Measurements from ENCODE around the gene CDK15. TPM values are rescaled to one million over a fixed set of nuclear protein-coding genes. Genes with fewer than 3 reads are reported as not detected.

The CDK15 gene
- total RNA-seq, 2 donors from 2014 or later: 0.47 to 0.72 TPM

DNA sequence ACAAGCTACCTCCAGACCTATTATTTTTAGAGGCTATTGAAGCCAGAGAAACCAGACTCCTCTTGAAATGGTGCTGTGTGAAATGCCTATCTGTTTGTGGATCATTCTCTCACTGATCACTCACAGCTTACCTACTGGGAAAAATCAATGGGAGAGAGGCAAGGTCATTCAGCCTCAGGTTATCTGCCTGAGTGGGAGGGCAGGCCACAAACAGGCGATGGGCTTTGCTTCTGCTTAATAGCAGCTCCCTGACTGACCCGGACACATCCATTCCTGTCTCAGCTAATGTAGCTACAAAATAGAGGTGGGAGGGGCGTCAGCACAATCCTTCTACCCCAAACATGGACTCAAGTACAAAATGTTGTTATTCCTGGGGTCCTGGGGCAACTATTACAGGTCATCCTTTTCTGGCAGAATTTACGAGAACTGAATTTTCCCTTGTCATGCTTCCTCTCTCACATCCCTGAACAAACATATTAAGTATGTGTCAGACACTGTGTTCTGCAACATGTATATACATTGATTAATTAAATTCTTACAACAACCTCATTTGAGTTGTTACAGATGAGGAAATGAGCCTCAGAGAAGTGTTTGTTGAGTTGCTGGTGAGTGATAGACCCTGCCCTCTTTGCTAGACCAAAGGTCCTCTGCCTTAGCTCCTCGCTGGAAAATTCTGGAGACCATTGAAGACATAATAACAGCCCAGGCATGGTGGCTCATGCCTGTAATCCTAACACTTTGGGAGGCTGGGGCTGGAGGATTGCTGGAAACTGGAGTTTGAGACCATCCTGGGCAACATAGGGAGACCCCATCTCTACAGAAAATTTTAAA, 60.5 kb downstream of the CDK15 start:
- TF ChIP-seq, protein P1, sequence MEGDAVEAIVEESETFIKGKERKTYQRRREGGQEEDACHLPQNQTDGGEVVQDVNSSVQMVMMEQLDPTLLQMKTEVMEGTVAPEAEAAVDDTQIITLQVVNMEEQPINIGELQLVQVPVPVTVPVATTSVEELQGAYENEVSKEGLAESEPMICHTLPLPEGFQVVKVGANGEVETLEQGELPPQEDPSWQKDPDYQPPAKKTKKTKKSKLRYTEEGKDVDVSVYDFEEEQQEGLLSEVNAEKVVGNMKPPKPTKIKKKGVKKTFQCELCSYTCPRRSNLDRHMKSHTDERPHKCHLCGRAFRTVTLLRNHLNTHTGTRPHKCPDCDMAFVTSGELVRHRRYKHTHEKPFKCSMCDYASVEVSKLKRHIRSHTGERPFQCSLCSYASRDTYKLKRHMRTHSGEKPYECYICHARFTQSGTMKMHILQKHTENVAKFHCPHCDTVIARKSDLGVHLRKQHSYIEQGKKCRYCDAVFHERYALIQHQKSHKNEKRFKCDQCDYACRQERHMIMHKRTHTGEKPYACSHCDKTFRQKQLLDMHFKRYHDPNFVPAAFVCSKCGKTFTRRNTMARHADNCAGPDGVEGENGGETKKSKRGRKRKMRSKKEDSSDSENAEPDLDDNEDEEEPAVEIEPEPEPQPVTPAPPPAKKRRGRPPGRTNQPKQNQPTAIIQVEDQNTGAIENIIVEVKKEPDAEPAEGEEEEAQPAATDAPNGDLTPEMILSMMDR (IDR thresholded peaks at IDR 0.05): no peak
- no peaks in the 10 kb centered on the region for H3K27me3 ChIP-seq
- no peaks in the 10 kb centered on the region for H3K4me1 ChIP-seq
- DNase-seq: no peak
- no peaks in the 10 kb centered on the region for H3K36me3 ChIP-seq
- intact Hi-C loops (cut with DNase I): no loop called here
- H3K27ac ChIP-seq: no peak overlapping the region
- no peak overlapping the region for H3K9ac ChIP-seq (ENCODE audit: low read depth in 2 of 2, low read length in 2 of 2)
- H3K4me3 ChIP-seq: no peak overlapping the region
- H3K9me3 ChIP-seq: no peaks in the 10 kb centered on the region

DNA sequence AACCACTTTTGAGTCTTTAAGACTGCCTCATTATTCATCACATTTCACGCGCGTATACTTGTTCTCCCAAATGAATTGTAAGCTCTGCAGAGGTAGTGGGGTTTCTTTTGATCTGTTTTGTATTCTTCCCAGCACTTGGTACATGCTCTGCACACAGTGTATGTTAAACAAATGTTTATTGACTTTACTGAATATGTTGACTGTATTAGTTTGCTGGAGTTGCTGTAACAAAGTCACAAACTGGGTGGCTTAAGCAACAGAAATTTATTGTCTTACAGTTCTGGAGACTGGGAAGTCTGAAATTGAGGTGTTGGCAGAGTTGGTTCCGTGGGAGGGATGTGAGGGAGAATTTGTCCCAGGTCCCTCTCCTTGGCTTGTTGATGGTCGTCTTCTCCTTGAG, 65.1 kb downstream of the CDK15 start:
- H3K9me3 ChIP-seq: no peaks in the 10 kb centered on the region
- no peaks in the 10 kb centered on the region for H3K4me1 ChIP-seq
- TF ChIP-seq, protein P1 (IDR thresholded peaks at IDR 0.05): no peak
- H3K36me3 ChIP-seq: no peaks in the 10 kb centered on the region
- no peak for DNase-seq
- intact Hi-C loops (cut with DNase I): no loop called here
- no peak overlapping the region for H3K27ac ChIP-seq
- no peak overlapping the region for H3K9ac ChIP-seq (ENCODE audit: low read depth in 2 of 2, low read length in 2 of 2)
- no peak overlapping the region for H3K4me3 ChIP-seq
- H3K27me3 ChIP-seq: no peaks in the 10 kb centered on the region

DNA sequence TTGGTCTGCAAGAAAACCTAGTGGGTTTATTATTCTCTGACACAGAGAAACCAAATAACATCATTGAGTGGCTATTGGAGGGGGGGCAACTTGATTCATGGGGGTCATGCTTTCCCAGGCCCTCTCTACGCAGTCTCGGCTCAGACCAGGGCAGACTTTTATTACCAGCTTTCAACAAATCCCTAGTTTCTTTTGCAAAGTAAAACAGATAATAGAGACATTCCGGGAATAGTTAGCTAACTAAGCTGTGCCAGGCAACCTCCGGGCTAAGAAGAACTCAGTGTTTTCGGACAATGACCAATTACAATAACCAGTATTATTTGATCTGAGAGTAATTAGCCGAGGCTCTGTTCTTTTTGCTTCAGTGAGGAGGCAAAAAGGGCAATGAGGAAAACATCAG, 66.3 kb downstream of the CDK15 start:
- Histone ChIP-seq H3K9ac (ENCODE audit: low read depth in 2 of 2, low read length in 2 of 2) (no peak overlapping the region), H3K4me1 (no peaks in the 10 kb centered on the region), H3K36me3 (no peaks in the 10 kb centered on the region), H3K27me3 (no peaks in the 10 kb centered on the region), H3K27ac (no peak overlapping the region), H3K4me3 (no peak overlapping the region), H3K9me3 (no peaks in the 10 kb centered on the region)
- intact Hi-C loops (cut with DNase I): no loop called here
- no peak for DNase-seq
- TF ChIP-seq, protein P1 (IDR thresholded peaks at IDR 0.05): no peak

DNA sequence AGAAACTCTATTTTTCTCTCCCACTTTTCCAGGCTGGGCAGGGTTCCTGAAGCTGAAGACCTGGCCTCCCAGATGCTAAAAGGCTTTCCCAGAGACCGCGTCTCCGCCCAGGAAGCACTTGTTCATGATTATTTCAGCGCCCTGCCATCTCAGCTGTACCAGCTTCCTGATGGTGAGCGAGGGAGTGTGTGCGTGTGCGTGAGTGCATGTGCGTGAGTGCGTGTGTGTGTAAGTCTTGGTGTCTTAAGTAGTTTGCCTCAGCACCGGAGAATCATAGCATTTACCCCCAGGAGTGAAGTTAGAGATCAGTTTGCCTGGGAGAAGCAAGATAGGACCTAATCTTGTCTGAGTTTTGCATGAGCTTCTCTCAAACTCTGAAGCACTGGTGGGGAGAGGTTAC, 73.7 kb downstream of the CDK15 start:
- H3K9me3 ChIP-seq: no peaks in the 10 kb centered on the region
- DNase-seq: no peak
- TF ChIP-seq, protein P1 (IDR thresholded peaks at IDR 0.05): no peak

DNA sequence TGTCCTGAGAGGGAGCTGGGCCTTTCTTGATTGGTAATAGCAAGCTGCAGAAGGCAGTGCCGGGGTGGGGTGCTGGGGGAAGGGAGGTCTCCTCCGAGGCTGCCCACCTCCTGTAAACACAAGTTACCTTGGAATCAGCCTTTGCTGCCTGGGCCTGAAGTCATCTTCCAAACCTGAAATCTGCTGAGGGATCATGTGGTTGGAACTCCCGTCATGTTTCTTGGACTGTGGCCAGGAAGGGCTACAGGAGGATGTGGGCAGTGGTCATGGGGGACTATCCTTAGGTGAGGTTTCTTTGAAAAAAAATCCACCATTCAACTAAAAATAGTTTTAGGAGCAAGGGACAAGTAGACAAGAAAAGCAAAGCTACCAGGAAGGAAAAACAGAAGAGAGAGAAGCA, 74.2 kb downstream of the CDK15 start:
- H3K27ac ChIP-seq: no peak overlapping the region
- TF ChIP-seq, protein P1 (IDR thresholded peaks at IDR 0.05): no peak
- intact Hi-C loops (cut with DNase I): no loop called here
- H3K9ac ChIP-seq (ENCODE audit: low read depth in 2 of 2, low read length in 2 of 2): no peak overlapping the region
- no peaks in the 10 kb centered on the region for H3K36me3 ChIP-seq
- no peaks in the 10 kb centered on the region for H3K4me1 ChIP-seq
- no peaks in the 10 kb centered on the region for H3K27me3 ChIP-seq
- no peak for DNase-seq
- no peak overlapping the region for H3K4me3 ChIP-seq
- H3K9me3 ChIP-seq: no peaks in the 10 kb centered on the region

More for the DNA sequence above, 73.7 kb downstream of the CDK15 start:
- intact Hi-C loops (cut with DNase I): no loop called here
- H3K4me3 ChIP-seq: no peak overlapping the region
- no peaks in the 10 kb centered on the region for H3K4me1 ChIP-seq
- H3K9ac ChIP-seq (ENCODE audit: low read depth in 2 of 2, low read length in 2 of 2): no peak overlapping the region
- no peaks in the 10 kb centered on the region for H3K27me3 ChIP-seq
- no peaks in the 10 kb centered on the region for H3K36me3 ChIP-seq
- H3K27ac ChIP-seq: no peak overlapping the region
